GM10248 (cell line): Measurements from ENCODE around the gene KNCN.

Source experiments
- CTCF ChIA-PET: fragments of 300-600 bp; sonication (Branson Sonifier 250); formaldehyde crosslinking; extraction: SDS; loops from one replicate; lab custom pipeline; 2021; ENCODE audit warnings: antibody characterized with exemption; lab: Yijun Ruan, JAX
- POLR2A ChIA-PET: fragments of 350-650 bp; sonication (Branson Sonifier 250); formaldehyde crosslinking; extraction: SDS; loops from one replicate; lab custom pipeline; 2020; ENCODE audit warnings: antibody characterized with exemption; lab: Yijun Ruan, JAX
- DNase-seq: peaks from one replicate; pipeline ENCODE4 v3.0.0; 2012; ENCODE audit errors: extremely low spot score
- CTCF ChIP-seq: IDR thresholded peaks from 2 replicates; pipeline ENCODE4 v1.5.1; 2012; ENCODE audit warnings: mild to moderate bottlenecking, low read depth; ENCODE audit errors: extremely low read depth, missing control alignments, control extremely low read depth

The KNCN gene

DNA sequence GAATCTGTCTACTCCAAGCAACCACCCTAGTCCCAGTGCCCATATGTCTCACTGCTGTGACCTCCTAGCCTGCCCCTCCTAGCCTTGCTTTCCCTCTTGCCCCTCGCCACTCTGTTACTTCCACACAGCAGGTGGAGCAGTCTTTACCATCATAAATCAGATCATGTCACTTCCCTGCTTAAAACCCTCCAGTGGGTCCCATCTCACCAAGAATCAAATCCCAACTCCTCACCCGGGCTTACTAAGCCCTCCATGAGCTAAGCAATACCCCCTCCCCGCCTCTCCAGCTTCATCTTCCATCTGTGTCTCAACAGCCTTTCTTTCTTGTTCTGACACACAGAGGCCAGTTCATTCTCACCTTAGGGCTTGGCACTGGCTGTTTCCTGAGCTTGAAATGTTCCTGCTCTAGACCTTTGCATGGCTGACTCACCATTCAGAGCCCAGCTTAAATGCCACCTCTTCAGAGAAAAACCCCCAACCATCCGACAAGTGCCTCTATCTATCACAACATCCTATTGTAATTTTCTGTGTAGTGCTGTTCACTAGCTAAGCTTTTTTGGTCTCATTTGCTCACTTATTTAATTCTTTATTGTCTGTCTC, 22.3 kb downstream of the KNCN start:
- CTCF ChIA-PET, result interaction anchor here (0.8 to 16.4 kb wide), 16 partner anchors 11 to 196 kb away, joined by 3 to 169 read pairs (median 6); no protein-coding TSS in a partner anchor
- DNase-seq, result no peak
- TF ChIP-seq CTCF, result no peak
- POLR2A ChIA-PET, result interaction anchor here (0.6 kb wide), 1 partner anchor 939 kb away, joined by 4 read pairs; no protein-coding TSS in a partner anchor

GRCh38 chr1:46528297-46528955, 23.0 kb downstream of the KNCN start:
- ChIA-PET CTCF (interaction anchor here (0.8 to 16.4 kb wide), 16 partner anchors 10 to 196 kb away, joined by 3 to 169 read pairs (median 6); no protein-coding TSS in a partner anchor), POLR2A (no interaction called here)
- no peak for DNase-seq
- no peak for TF ChIP-seq CTCF

- peak; percentile 87 for DNase-seq
- ChIA-PET POLR2A (no interaction called here), CTCF (interaction anchor here (0.7 to 16.4 kb wide), 27 partner anchors 9 to 194 kb away, joined by 3 to 169 read pairs (median 4); no protein-coding TSS in a partner anchor)
- peak; percentile 97 for TF ChIP-seq CTCF
Observed at GRCh38 chr1:46527474-46528296, 23.8 kb downstream of the KNCN start.

DNA sequence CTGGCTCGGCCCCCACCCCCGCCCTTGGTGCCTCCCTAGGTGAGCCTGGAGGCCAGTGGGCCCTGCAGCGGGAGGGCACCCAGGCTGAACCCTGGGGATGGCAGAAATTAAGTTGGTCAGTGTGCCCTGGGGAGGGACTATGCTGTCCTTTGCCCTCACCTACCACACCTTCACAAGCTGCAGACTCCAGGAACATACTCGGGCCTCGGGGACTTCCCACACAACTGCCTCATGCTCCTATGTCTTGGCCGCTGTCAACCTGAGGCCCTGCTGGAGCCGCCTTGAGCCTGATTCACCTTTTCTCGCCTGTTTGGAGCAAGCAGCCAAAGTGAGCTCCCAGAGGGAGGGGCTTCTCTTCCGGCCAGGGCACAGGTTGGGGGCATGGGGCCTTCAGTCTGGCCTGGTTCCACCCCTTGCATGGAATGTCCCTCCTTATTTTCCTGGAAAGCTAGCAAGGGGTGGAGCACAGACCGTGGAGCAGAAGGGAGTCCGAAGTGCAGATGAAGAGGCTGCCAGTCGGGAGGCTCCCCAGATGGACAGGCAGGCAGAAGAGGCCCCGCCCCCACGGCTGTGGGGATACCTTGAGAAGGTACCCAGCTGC, 24.7 kb downstream of the KNCN start:
- TF ChIP-seq CTCF, result no peak
- CTCF ChIA-PET, result interaction anchor here (0.7 to 16.4 kb wide), 24 partner anchors 8 to 193 kb away, joined by 3 to 169 read pairs (median 6); a partner anchor contains a TSS
- POLR2A ChIA-PET, result no interaction called here
- no peak for DNase-seq

- POLR2A ChIA-PET, result no interaction called here
- CTCF ChIA-PET, result interaction anchor here (0.7 to 16.4 kb wide), 15 partner anchors 8 to 199 kb away, joined by 3 to 169 read pairs (median 8); a partner anchor contains a TSS
- DNase-seq, result no peak
- TF ChIP-seq CTCF, result no peak
Observed at GRCh38 chr1:46526013-46526690, 25.3 kb downstream of the KNCN start.
